Progenitor cell of endocrine pancreas (in vitro differentiated cells): Measurements from ENCODE around the gene RASGEF1C. TPM values are rescaled to one million over a fixed set of nuclear protein-coding genes. Genes with fewer than 3 reads are reported as not detected.

Experiments
- DNase-seq: peaks from one replicate; pipeline ENCODE4 v3.0.0; 2021; ENCODE audit warnings: low spot score; ENCODE audit not compliant: unreplicated experiment
- H3K27ac Mint-ChIP-seq: 2 replicates; pipeline ENCODE4 v1.8.0; 2021; ENCODE audit warnings: mild to moderate bottlenecking, moderate library complexity, mixed read lengths
- H3K27me3 Mint-ChIP-seq: 2 replicates; pipeline ENCODE4 v1.8.0; 2021; ENCODE audit warnings: mixed read lengths
- H3K36me3 Mint-ChIP-seq: 2 replicates; pipeline ENCODE4 v1.8.0; 2022; ENCODE audit warnings: mixed read lengths; ENCODE audit not compliant: insufficient read depth
- H3K4me1 Mint-ChIP-seq: 2 replicates; pipeline ENCODE4 v1.8.0; 2021; ENCODE audit warnings: low read depth, mixed read lengths
- H3K4me3 Mint-ChIP-seq: 2 replicates; pipeline ENCODE4 v1.8.0; 2021; ENCODE audit warnings: low read depth, mild to moderate bottlenecking, moderate library complexity, mixed read lengths
- H3K9me3 Mint-ChIP-seq: 2 replicates; pipeline ENCODE4 v1.8.0; 2021; ENCODE audit warnings: low read depth, mixed read lengths
- CTCF ChIP-seq: fragments of 200-600 bp; sonication (generic); IDR thresholded peaks from one replicate; pipeline ENCODE4 v1.5.0; 2021; ENCODE audit warnings: antibody characterized with exemption, mild to moderate bottlenecking; ENCODE audit not compliant: unreplicated experiment
- total RNA-seq: library from RNA; stranded (reverse); gene quantifications from 2 replicates; pipeline ENCODE4 v1.2.1, GENCODE V29; 2021

Gene RASGEF1C
- total RNA-seq, 1 donor from 2014 or later = 1.3 TPM

GRCh38 chr5:180056153-180056552 lies 152.9 kb downstream of the RASGEF1C start:
- Mint-ChIP-seq H3K27ac (no peak overlapping the region), H3K36me3 (peaks cover 4% of the 10 kb centered on the region), H3K4me3 (no peak overlapping the region), H3K4me1 (peaks cover 39% of the 10 kb centered on the region), H3K9me3 (no peaks in the 10 kb centered on the region), H3K27me3 (no peaks in the 10 kb centered on the region)
- no peak for TF ChIP-seq CTCF
- no peak for DNase-seq

GRCh38 chr5:180054226-180054625 lies 154.8 kb downstream of the RASGEF1C start:
- DNase-seq = no peak
- H3K4me3 Mint-ChIP-seq = no peak overlapping the region
- no peak overlapping the region for H3K27ac Mint-ChIP-seq
- no peak for TF ChIP-seq CTCF
- H3K36me3 Mint-ChIP-seq = peaks cover 2% of the 10 kb centered on the region
- peaks cover 46% of the 10 kb centered on the region for H3K4me1 Mint-ChIP-seq
- H3K27me3 Mint-ChIP-seq = no peaks in the 10 kb centered on the region
- no peaks in the 10 kb centered on the region for H3K9me3 Mint-ChIP-seq

GRCh38 chr5:180053061-180053602 lies 155.9 kb downstream of the RASGEF1C start:
- no peaks in the 10 kb centered on the region for H3K27me3 Mint-ChIP-seq
- no peaks in the 10 kb centered on the region for H3K9me3 Mint-ChIP-seq
- peak overlapping the region; percentile 45 for H3K27ac Mint-ChIP-seq
- TF ChIP-seq CTCF = no peak
- no peak for DNase-seq
- H3K4me1 Mint-ChIP-seq = peaks cover 55% of the 10 kb centered on the region
- H3K36me3 Mint-ChIP-seq = peaks cover 2% of the 10 kb centered on the region
- H3K4me3 Mint-ChIP-seq = peak overlapping the region; percentile 20

- H3K27me3 Mint-ChIP-seq = no peaks in the 10 kb centered on the region
- DNase-seq = no peak
- H3K4me3 Mint-ChIP-seq = no peak overlapping the region
- TF ChIP-seq CTCF = no peak
- peaks cover 59% of the 10 kb centered on the region for H3K4me1 Mint-ChIP-seq
- no peak overlapping the region for H3K27ac Mint-ChIP-seq
- peaks cover 5% of the 10 kb centered on the region for H3K36me3 Mint-ChIP-seq
- peaks cover 3% of the 10 kb centered on the region for H3K9me3 Mint-ChIP-seq
Measured at GRCh38 chr5:180052211-180052818, 156.7 kb downstream of the RASGEF1C start.

Other genes with a start within 250 kb of the RASGEF1C start
- 73.8 and 74.1 TPM in 2 replicates for gene RNF130, start 137.5 kb downstream of the RASGEF1C start, total RNA-seq
- 47.6 and 51.2 TPM in 2 replicates for gene MAPK9, start 82.9 kb upstream of the RASGEF1C start, total RNA-seq
- 1.7 and 2.7 TPM in 2 replicates for gene GFPT2, start 144.1 kb upstream of the RASGEF1C start, total RNA-seq